Upper lobe of right lung (tissue), 1 donor: ENCODE results near the gene SEMA3E. TPM values are rescaled to one million over a fixed set of nuclear protein-coding genes. Genes with fewer than 3 reads are reported as not detected.

Experiments used
- ATAC-seq: fragments of 200-7000 bp; cut with Tn5 transposase; one replicate; pipeline ENCODE4 v1.9.1; 2020; ENCODE audit warnings: mild to moderate bottlenecking, moderate library complexity
- DNase-seq: peaks from one replicate; pipeline ENCODE4 v3.0.0-alpha.2; 2020
- H3K27ac ChIP-seq: fragments of 200-600 bp; one replicate; pipeline ENCODE4 v1.8.0; 2022
- H3K27me3 ChIP-seq: fragments of 200-600 bp; one replicate; pipeline ENCODE4 v1.8.0; 2022; ENCODE audit warnings: mild to moderate bottlenecking
- H3K36me3 ChIP-seq: fragments of 200-600 bp; one replicate; pipeline ENCODE4 v1.8.0; 2022
- H3K4me1 ChIP-seq: fragments of 200-600 bp; one replicate; pipeline ENCODE4 v1.8.0; 2022
- H3K4me3 ChIP-seq: fragments of 200-600 bp; one replicate; pipeline ENCODE4 v1.8.0; 2022; ENCODE audit warnings: mild to moderate bottlenecking
- H3K9me3 ChIP-seq: fragments of 200-600 bp; one replicate; pipeline ENCODE4 v1.8.0; 2022
- CTCF ChIP-seq: fragments of 200-600 bp; IDR thresholded peaks from one replicate; pipeline ENCODE4 v1.8.0; 2022; ENCODE audit warnings: antibody characterized with exemption
- intact Hi-C: fragments of 100-400 bp; cut with DNase I; formaldehyde crosslinking; loops from one replicate; pipeline ENCODE4 v1.11.0; 2022
- long read RNA-seq: library from polyadenylated mRNA; unstranded; transcript quantifications from one replicate; pipeline ENCODE4 v2.0.0, GENCODE V29; 2021
- total RNA-seq: library from RNA; stranded (reverse); fragmentation: NEBNext Ultra II Directional; extraction: Animal tissue kit (Norgen Biotek cat#: 25700); gene quantifications from one replicate; pipeline ENCODE4 v1.2.1, GENCODE V29; 2021
- donor health status: DM: no; HTN: yes; CAD: no; lungs with severe emphysema.

The SEMA3E gene
- 11.9 TPM for total RNA-seq
- long read RNA-seq, full-length matches to known transcripts: 6 of 10 reads
- long read RNA-seq, partial matches to known transcripts: 2 of 10 reads
- long read RNA-seq, other reads (novel, unspliced or antisense): 2 of 10 reads

GRCh38 chr7:83648464-83649241 lies at the start of gene SEMA3E:
TSS of gene SEMA3E (minus strand) at chr7:83649139.
- ATAC-seq (peak; percentile 79), DNase-seq (no peak)
- H3K27me3 ChIP-seq: no peaks in the 10 kb centered on the region
- H3K27ac ChIP-seq: no peak within 1 kb of the TSS
- H3K4me3 ChIP-seq: peak within 1 kb of the TSS; percentile 32
- TF ChIP-seq CTCF: no peak
- no peaks in the 10 kb centered on the region for H3K9me3 ChIP-seq
- H3K4me1 ChIP-seq: no peaks in the 10 kb centered on the region
- no peaks in the 10 kb centered on the region for H3K36me3 ChIP-seq
- intact Hi-C loops: no loop called here

GRCh38 chr7:83697804-83698530 lies 49.0 kb upstream of the SEMA3E start:
- no peaks in the 10 kb centered on the region for H3K27me3 ChIP-seq
- ATAC-seq: no peak
- H3K36me3 ChIP-seq: no peaks in the 10 kb centered on the region
- no peak for TF ChIP-seq CTCF
- no peaks in the 10 kb centered on the region for H3K9me3 ChIP-seq
- no peak for DNase-seq
- intact Hi-C loops: no loop called here
- H3K4me1 ChIP-seq: no peaks in the 10 kb centered on the region
- no peak overlapping the region for H3K27ac ChIP-seq
- H3K4me3 ChIP-seq: no peak overlapping the region

- no peaks in the 10 kb centered on the region for H3K9me3 ChIP-seq
- no peak for TF ChIP-seq CTCF
- H3K36me3 ChIP-seq: no peaks in the 10 kb centered on the region
- intact Hi-C loops: no loop called here
- no peak overlapping the region for H3K27ac ChIP-seq
- no peaks in the 10 kb centered on the region for H3K4me1 ChIP-seq
- ATAC-seq: no peak
- H3K4me3 ChIP-seq: no peak overlapping the region
- H3K27me3 ChIP-seq: no peaks in the 10 kb centered on the region
- no peak for DNase-seq
These were observed 47.2 kb upstream of the SEMA3E start for GRCh38 chr7:83696101-83696500.

GRCh38 chr7:83695128-83695960 lies 46.4 kb upstream of the SEMA3E start:
- Histone ChIP-seq H3K27ac (no peak overlapping the region), H3K4me3 (no peak overlapping the region), H3K9me3 (no peaks in the 10 kb centered on the region), H3K27me3 (no peaks in the 10 kb centered on the region), H3K4me1 (no peaks in the 10 kb centered on the region), H3K36me3 (no peaks in the 10 kb centered on the region)
- DNase-seq: no peak
- no peak for TF ChIP-seq CTCF
- ATAC-seq: no peak
- intact Hi-C loops: no loop called here

GRCh38 chr7:83693256-83693655 lies 44.3 kb upstream of the SEMA3E start:
- Histone ChIP-seq H3K9me3 (no peaks in the 10 kb centered on the region), H3K27ac (no peak overlapping the region), H3K4me3 (no peak overlapping the region), H3K36me3 (no peaks in the 10 kb centered on the region), H3K4me1 (no peaks in the 10 kb centered on the region), H3K27me3 (no peaks in the 10 kb centered on the region)
- ATAC-seq (no peak), DNase-seq (no peak)
- no peak for TF ChIP-seq CTCF
- intact Hi-C loops: no loop called here
